ENCODE data around the gene SNRPB2.

The SNRPB2 gene

DNA sequence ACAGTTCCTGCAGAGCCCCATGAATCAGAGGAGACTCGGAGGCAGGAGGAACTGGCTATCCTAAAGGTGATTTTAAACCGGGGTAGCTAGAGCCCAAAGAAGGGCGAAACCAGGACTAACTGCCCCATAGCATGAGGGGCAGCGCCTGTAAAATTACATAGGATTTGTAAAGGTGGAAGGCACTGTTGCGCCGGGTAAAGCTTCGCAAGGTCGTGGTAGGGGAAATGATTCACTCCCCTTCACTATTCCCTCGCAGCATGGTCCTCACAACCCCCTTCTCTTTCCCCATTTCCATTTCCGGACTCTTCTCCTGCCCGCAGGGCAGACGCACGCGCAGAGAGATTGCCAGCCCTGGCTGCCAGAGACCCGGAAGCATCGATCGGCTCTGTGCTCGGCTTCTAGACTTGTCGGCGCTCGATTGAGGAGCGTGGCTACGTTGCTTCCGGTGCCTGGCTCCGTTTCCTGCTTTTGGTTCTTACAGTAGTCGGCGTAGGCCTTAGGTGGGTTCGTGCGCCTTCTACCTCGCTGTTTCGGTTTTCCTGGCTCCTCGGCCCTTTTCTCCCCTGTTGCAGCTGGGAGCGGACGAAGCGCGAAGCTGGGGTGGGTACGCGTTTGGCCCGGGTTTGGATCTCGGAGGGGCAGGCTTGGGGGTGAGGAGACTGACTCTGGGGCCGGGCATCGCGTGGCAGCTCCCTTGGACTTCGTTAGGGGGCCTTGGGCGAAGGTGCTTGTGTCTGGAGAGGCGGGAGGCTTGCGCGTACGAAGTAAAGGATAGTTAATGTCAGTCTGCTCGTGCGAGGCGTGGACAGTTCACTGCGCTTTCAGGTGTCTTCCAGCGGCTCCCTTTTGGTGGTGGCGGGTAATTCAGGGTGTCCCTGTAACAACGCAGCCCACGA lies at the start of gene SNRPB2:
TSS of gene SNRPB2 (plus strand) at position 462 of the 896 bp plus-strand sequence. CDS start 1,677 bp downstream, outside the sequence.
- peak within 1 kb of the TSS; percentile 81 for H3K27ac ChIP-seq
- peak; percentile 96 for TF ChIP-seq ZFX (IDR thresholded peaks at IDR 0.05)
- TF ChIP-seq, protein P1, sequence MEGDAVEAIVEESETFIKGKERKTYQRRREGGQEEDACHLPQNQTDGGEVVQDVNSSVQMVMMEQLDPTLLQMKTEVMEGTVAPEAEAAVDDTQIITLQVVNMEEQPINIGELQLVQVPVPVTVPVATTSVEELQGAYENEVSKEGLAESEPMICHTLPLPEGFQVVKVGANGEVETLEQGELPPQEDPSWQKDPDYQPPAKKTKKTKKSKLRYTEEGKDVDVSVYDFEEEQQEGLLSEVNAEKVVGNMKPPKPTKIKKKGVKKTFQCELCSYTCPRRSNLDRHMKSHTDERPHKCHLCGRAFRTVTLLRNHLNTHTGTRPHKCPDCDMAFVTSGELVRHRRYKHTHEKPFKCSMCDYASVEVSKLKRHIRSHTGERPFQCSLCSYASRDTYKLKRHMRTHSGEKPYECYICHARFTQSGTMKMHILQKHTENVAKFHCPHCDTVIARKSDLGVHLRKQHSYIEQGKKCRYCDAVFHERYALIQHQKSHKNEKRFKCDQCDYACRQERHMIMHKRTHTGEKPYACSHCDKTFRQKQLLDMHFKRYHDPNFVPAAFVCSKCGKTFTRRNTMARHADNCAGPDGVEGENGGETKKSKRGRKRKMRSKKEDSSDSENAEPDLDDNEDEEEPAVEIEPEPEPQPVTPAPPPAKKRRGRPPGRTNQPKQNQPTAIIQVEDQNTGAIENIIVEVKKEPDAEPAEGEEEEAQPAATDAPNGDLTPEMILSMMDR (conservative IDR thresholded peaks at IDR 0.05), result no peak

GRCh38 chr20:16684416-16684815 lies 45.4 kb upstream of the SNRPB2 start:
- no peak overlapping the region for H3K27ac ChIP-seq
- no peak for TF ChIP-seq ZFX (IDR thresholded peaks at IDR 0.05)
- TF ChIP-seq, protein P1 (conservative IDR thresholded peaks at IDR 0.05), result no peak

- H3K27ac ChIP-seq, result no peak overlapping the region
- no peak for TF ChIP-seq ZFX (IDR thresholded peaks at IDR 0.05)
- TF ChIP-seq, protein P1 (conservative IDR thresholded peaks at IDR 0.05), result no peak
These were observed 39.9 kb upstream of the SNRPB2 start for GRCh38 chr20:16689906-16690305.

DNA sequence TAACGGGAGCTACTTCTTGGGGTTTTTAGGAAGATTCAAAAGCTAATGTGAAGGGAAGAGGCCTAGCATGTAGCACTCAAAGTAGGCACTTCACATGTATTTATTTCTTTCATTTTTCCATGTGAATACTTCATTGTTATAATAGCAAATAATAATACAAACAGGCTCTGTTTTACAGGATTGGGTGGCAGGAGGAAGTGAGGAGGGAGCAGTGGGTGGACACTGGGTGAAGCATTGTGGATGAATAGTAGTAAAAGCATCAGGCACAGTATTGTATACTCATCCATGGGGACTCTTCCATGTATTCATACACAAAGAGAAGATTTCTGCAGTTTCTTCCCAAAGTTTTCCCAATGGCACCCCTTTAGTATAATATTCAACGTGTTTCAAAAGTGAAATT lies 38.4 kb upstream of the SNRPB2 start:
- no peak overlapping the region for H3K27ac ChIP-seq
- TF ChIP-seq, protein P1 (conservative IDR thresholded peaks at IDR 0.05), result no peak
- TF ChIP-seq ZFX (IDR thresholded peaks at IDR 0.05), result no peak

GRCh38 chr20:16692009-16692408 lies 37.8 kb upstream of the SNRPB2 start:
- no peak overlapping the region for H3K27ac ChIP-seq
- TF ChIP-seq, protein P1 (conservative IDR thresholded peaks at IDR 0.05), result no peak
- no peak for TF ChIP-seq ZFX (IDR thresholded peaks at IDR 0.05)

- no peak overlapping the region for H3K27ac ChIP-seq
- TF ChIP-seq ZFX (IDR thresholded peaks at IDR 0.05), result no peak
These were observed 37.4 kb upstream of the SNRPB2 start for GRCh38 chr20:16692442-16692841.

DNA sequence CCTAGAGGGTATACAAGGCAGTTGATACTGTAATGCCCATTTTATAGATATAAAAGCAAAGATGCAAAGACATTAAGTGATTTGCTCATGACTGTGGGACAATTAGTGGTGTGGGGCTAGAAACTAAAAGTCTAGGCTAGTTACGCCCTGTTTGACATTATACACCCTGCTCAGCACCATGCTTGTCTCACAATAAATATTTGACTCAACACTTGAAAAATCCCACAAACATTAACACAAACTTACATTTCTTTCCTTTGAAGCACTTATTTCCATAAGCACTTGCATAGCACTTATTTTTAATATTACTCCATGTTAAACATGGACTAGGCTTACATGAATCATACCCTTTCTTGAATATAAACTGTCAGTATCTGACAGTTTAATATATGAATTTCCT lies 36.5 kb upstream of the SNRPB2 start:
- TF ChIP-seq ZFX (IDR thresholded peaks at IDR 0.05), result no peak
- TF ChIP-seq, protein P1 (conservative IDR thresholded peaks at IDR 0.05), result no peak
- H3K27ac ChIP-seq, result no peak overlapping the region

Measured in C4-2B (cell line).